ENCODE measurements around the gene SERPINE2. TPM values are rescaled to one million over a fixed set of nuclear protein-coding genes. Genes with fewer than 3 reads are reported as not detected.

The SERPINE2 gene
- total and polyA plus RNA-seq, 2 donors, result 11.0 to 24.6 TPM

DNA sequence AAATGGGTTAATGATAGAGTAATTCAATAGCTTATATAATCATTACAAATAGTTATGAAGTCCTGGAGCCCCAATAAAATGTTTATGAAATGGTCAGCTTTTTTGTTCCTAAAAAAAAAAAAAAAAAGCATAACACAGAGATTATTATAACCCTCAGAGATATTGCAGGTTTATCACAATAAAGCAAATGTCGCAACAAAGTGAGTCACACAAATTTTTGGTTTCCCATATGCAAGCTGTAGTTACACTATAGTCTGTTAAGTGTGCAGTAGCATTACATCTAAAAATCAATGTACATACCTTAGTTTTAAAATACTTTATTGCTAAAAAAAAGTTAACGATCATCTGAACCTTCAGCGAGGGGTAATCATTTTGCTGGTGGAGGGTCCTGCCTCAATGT lies 114.0 kb downstream of the SERPINE2 start:
- Histone ChIP-seq H3K36me3 (ENCODE audit: control insufficient read depth in 2 of 2, insufficient read depth in 2 of 2, low read length in 1 of 2) (no peaks in the 10 kb centered on the region), H3K27me3 (ENCODE audit: control insufficient read depth in 2 of 2, insufficient read depth in 1 of 2, low read length in 1 of 2) (no peaks in the 10 kb centered on the region), H3K4me3 (ENCODE audit: low read length in 2 of 2) (no peak overlapping the region), H3K9me3 (ENCODE audit: control insufficient read depth in 2 of 2, insufficient read depth in 1 of 2, low read length in 1 of 2) (peaks cover 0 to 5% of the 10 kb centered on the region in 2 donors), H3K4me1 (ENCODE audit: control insufficient read depth in 2 of 2, insufficient read depth in 2 of 2, low read length in 2 of 2) (peaks cover 0 to 11% of the 10 kb centered on the region in 2 donors), H3K27ac (ENCODE audit: low read depth in 1 of 2, low read length in 1 of 2) (no peak overlapping the region)
- DNase-seq (ENCODE audit: low read depth in 6 of 9, low spot score in 9 of 9), result no peak
- 98% methylated on average over 3 of the region's 3 CpGs for WGBS

Other genes starting within 250 kb of the SERPINE2 start
- gene AP1S3, start 201.7 kb downstream of the SERPINE2 start, total RNA-seq, result 2.5 TPM
- 1.6 TPM for gene AP1S3, start 201.7 kb downstream of the SERPINE2 start, polyA plus RNA-seq
- 35.0 TPM for gene WDFY1, start 94.0 kb downstream of the SERPINE2 start, total RNA-seq
- 23.5 TPM for gene WDFY1, start 94.0 kb downstream of the SERPINE2 start, polyA plus RNA-seq
- 29.7 TPM for gene MRPL44, start 81.8 kb downstream of the SERPINE2 start, total RNA-seq
- 23.7 TPM for gene MRPL44, start 81.8 kb downstream of the SERPINE2 start, polyA plus RNA-seq